GM21526 (cell line): ENCODE results near the gene LIMS2.

ENCODE experiments used
- ATAC-seq: cut with Tn5 transposase; IDR thresholded peaks from one replicate; pipeline ENCODE4 v1.9.1; 2021; ENCODE audit warnings: moderate library complexity; ENCODE audit not compliant: unreplicated experiment, low FRiP score

The LIMS2 gene

DNA sequence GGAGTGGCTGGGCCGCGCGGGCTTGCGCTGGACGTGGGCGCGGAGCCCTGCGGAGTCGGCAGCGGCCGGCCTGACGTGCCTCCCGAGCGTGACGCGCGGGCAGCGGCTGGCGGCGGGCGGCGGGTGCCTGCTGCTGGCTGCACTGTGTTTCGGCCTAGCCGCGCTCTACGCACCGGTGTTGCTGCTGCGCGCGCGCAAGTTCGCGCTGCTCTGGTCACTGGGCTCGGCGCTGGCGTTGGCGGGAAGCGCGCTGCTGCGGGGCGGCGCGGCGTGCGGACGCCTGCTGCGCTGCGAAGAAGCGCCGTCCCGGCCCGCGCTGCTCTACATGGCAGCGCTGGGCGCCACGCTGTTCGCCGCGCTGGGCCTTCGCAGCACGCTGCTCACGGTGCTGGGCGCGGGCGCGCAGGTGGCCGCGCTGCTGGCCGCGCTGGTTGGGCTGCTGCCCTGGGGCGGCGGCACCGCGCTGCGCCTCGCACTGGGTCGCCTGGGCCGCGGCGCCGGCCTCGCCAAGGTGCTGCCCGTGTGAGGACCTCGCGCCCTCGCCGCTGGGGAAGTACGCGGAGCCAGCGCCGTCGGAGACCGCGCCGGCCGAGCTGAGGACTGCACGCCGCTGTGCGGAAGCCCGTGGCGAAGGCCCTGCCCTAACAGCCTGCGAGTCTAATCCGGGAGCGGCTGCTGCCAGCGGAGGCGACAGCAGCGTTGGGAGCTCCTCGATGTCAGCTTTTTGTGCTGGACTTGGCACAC is 26.5 kb upstream of the LIMS2 start:
- peak; percentile 50 for ATAC-seq

GRCh38 chr2:127701193-127701650 is 25.9 kb upstream of the LIMS2 start, which contains the start of gene SFT2D3:
Gene SFT2D3, plus strand, starts transcription at chr2:127701497. Its CDS starts 32 bp downstream, at chr2:127701529.
- ATAC-seq: peak; percentile 64

DNA sequence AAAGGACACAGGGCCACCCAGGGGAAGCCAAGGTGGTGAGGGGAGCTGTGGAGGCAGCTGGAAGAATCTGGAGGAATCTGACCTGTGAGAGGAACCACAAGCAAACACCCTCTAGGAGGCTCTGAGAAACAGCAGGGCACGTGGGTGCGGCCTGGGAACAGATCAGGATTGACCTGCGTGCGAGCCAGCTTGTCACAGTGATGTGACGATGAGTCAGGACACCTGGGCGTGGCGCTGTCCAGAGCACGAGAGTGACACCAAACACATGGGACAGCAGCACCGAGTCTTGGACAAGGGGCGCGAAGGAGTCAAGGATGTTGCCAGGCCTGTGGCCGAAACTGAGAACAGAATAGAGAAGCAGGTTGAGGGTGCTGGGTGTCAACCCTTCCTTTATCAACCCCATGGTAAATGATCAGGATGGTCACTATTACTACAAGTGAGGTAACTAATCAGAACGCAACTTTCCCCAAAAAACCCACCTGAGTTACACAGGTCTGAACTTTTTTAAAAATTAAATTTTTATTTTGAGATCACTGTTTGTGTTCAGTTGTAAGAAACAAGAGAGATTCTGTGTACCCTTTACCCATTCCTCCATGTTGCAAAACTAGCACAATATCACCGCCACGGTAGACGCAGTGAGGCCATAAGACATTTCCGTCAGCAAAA is 25.3 kb upstream of the LIMS2 start:
- peak; percentile 63 for ATAC-seq

DNA sequence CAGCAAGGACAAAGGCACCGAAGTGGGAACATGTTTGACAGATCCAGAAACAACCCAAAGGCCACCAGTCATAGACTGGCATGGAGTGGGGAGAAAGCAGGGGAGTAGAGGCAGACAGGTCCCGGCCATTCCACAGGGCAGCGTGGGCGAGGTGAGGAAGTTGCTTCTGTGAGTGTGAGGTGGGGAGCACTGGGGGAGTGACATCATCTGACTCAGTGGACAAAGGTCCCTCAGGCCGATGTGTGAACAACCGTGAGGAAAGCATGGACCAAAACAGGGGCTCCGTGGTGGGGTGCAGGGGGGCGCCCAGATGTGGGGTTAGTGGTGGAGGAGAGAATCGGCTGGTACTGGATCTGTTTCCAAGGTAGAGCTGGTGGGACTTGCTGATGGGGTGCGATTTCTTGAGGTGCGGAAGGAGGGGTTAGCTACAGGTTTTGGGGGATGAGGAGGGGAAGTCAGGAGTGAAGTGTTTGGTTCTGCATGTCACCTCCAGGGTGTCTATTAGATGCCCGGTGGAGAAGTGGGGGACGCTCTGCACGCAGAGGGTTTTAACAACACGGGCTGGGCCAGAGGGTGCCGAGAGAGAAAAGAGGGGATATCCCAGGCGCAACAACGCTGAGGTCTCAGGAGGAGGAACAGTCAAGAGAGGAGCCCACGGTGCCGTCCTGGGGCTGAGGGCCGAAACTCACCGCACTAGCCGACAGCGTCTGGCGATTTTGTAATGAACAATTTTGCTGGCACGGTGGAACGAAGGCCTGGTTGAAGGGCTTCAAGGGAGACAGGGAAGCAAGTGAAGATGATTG is 23.4 kb upstream of the LIMS2 start:
- ATAC-seq: no peak

DNA sequence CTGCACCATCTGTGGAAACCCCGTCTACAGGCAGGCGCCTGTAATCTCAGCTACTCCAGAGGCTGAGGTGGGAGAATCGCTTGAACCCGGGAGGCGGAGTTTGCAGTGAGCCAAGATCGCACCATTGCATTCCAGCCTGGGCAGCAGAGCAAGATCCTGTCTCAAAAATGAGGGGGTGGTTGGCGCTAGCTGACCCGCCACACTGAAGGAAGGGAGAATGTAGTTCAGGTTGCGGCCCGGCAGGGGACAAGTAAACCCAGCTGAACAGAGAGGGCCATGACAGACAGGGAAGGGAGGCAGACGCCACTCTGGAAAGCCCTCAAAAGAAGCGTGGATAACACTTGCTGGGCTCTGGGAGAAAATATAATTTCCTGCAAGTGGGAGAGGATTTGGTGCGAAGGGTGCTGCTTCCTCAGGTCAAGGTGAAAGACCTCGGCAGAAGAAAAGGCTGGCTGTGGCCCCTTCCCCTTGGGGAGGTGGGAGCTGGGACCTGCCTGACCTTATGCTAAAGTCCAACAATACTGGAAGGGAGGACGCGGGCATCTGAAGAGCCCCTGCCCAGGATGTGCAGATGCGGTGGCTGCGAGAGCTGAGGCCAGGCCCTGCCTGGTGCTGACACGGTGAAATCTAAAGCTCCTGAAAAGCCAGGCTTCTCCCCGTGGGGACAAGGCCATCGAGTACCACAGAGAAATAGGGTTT is 22.3 kb upstream of the LIMS2 start:
- ATAC-seq: no peak

DNA sequence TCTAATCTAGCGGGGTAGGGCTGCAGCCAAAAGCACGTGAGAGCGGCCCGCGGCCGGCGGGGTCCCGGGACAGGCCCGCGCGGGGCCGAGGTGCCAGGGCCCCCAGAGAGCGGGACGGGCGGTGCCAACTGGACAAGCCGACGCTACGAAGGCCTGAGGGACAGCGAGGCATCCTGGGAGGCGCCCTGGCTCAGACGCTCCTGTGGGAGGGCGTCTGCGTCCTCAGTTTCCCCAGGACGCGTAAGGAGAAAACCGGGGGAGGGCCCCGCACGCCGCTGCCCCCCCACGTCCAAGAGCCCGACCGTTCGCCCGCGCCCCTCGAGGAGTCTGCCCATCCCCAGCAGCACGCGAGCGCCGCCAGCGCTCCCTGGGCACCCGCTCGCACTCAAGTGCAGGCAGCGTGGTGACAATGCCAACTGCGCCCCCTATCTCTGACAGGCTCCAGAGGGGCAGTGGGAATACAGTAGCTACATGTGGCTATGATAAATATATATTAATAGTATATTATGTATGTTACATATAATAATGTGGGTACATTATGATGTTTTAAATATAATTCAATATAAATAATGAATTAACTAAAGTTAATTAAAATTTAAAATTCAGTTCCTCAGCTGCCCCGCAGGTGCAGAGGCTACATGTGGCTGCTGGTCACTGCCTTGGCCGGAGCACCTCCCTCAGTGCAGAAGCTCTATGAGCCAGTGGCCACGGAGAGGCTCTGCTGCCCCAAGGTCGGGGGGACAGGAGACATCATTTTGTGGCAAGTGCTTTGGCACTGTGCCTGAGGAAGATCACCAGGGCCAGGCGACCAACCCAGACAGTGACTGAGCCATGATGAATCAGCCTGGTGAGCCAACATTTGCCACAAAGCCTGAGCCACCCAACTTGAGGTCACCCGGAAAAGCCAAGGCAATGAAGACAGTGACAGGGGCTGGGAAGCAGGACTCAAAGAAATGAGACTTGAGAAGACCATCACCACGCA is 20.5 kb upstream of the LIMS2 start:
- ATAC-seq: no peak

GRCh38 chr2:127694986-127695385 is 19.7 kb upstream of the LIMS2 start:
- ATAC-seq: no peak

- no peak for ATAC-seq
These were observed 15.4 kb upstream of the LIMS2 start for GRCh38 chr2:127690696-127691095.

GRCh38 chr2:127688405-127688804 is 13.1 kb upstream of the LIMS2 start:
- ATAC-seq: no peak

DNA sequence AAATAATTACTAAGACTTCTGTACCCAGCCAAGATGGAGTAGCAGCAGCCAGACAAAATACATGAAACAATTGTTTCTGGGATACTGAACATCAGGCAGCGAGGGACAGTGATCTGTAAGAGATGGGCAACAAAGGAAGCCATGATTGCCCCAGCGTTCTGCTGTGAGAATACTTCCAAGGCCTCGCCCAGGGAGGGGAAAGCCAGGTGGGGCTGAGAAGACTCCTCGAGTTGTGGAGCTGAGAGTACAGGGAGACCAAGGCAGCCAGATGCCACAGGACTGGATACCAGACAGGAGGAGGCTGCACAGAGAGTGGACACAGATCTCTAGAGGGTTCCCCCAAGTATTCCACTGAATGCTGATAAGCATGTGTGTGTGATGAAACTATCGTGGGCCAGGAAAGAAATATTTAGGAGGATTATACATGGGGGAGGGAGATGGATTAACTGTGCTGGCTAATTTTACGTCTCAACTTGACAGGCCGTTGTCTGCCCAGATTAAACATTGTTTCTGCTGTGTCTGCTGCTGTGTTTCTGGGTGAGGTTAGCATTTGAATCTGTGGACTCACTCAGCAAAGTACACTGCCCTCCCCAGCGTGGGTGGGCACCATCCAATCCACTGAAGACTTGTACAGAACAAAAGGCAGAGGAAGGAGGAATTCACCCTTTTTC is 10.2 kb upstream of the LIMS2 start:
- ATAC-seq: no peak

DNA sequence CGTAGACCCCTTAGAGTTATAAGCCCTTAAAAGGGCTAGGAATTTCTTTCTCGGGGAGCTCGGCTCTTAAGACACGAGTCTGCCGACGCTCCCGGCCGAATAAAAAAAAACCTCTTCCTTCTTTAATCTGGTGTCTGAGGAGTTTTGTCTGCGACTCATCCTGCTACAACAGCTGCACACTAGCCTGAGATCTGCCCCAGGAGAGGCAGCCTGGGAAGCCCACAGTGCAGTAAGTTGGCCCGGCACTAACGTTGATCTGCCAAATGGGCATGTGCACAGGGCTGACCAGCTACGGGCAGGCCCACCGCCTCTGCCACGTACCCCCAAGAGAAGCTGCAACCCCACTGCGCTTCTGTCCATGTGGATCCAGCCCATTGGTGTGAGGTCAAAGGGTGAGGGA is 8.4 kb upstream of the LIMS2 start:
- no peak for ATAC-seq

DNA sequence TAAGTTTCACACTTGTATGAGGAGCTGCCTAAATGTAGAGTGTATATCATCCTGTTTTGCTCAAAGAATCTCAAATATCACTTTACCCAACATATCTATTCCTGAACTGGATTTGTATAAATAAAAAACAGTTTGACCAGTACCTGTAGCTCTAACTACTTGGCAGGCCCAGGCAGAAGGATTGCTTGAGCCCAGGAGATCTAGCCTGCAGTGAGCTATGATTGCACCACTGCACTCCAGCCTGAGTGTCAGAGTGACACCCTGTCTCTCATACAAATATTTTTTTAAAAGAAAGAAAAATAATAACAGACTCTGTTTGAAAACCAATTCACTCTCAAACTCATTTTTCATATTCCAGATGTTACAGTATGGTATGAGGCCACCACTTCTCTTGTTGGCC is 7.7 kb upstream of the LIMS2 start:
- ATAC-seq: no peak

GRCh38 chr2:127681976-127682857 is 6.9 kb upstream of the LIMS2 start:
- no peak for ATAC-seq

- no peak for ATAC-seq
These were observed 6.0 kb upstream of the LIMS2 start for GRCh38 chr2:127681288-127681804.

DNA sequence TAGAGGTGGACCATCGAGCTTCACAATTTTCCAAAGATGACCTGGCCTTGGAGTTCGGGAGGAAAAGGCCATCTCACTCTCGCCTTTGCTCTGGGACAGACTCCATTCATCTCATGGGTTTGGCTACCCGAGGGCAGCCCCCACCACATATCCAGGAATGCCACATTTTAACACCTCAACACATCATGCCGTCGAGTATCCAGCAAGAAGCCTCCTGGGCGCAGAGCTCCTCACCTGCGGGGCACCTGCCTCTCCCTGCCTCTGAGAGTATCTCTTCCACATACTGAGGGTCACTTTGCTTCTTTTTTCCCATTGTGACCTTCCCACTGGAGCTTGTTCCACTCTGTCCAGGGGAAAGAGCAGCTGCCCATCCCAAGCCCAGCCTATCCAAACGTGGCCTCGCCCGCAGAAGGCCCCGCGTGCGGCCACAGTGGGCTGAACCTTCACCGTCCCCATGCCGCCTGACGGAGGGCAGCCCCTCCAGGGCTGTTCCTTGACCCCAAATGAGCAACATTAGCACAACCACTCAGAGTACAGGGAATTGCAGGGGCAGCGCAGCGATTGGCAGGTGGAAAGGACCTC is 5.5 kb upstream of the LIMS2 start:
- no peak for ATAC-seq

GRCh38 chr2:127679680-127680361 is 4.5 kb upstream of the LIMS2 start:
- ATAC-seq: no peak

GRCh38 chr2:127678991-127679390 is 3.7 kb upstream of the LIMS2 start:
- no peak for ATAC-seq
